KMS-11 (cell line): ENCODE measurements around the gene NR3C1.

Experiments
- H2AFZ ChIP-seq: fragments of 200-600 bp; sonication (generic); 2 replicates; pipeline ENCODE4 v1.6.1; 2016; ENCODE audit warnings: antibody characterized with exemption, mixed run types, low read depth
- H3K27ac ChIP-seq: fragments of 200-600 bp; sonication (generic); 2 replicates; pipeline ENCODE4 v1.6.1; 2016; ENCODE audit warnings: mild to moderate bottlenecking, mixed run types
- H3K27me3 ChIP-seq: fragments of 200-600 bp; sonication (generic); 2 replicates; pipeline ENCODE4 v1.6.1; 2017; ENCODE audit warnings: mild to moderate bottlenecking, low read depth, mixed run types, moderate library complexity; ENCODE audit not compliant: insufficient read depth
- H3K36me3 ChIP-seq: fragments of 200-600 bp; sonication (generic); 2 replicates; pipeline ENCODE4 v1.6.1; 2017; ENCODE audit warnings: mild to moderate bottlenecking, mixed run types; ENCODE audit not compliant: insufficient read depth
- H3K4me1 ChIP-seq: fragments of 200-600 bp; sonication (generic); 2 replicates; pipeline ENCODE4 v1.6.1; 2016; ENCODE audit warnings: mild to moderate bottlenecking, low read depth, mixed run types; ENCODE audit not compliant: poor library complexity, severe bottlenecking
- H3K4me2 ChIP-seq: fragments of 200-600 bp; sonication (generic); 2 replicates; pipeline ENCODE4 v1.7.0; 2016; ENCODE audit warnings: mild to moderate bottlenecking, mixed run types
- H3K4me3 ChIP-seq: fragments of 200-600 bp; sonication (generic); IDR thresholded peaks from 2 replicates; pipeline ENCODE4 v1.6.1; 2017; ENCODE audit warnings: low read depth, low read length, mixed read lengths; ENCODE audit not compliant: insufficient read depth
- H3K79me2 ChIP-seq: fragments of 200-600 bp; sonication (generic); 2 replicates; pipeline ENCODE4 v1.6.1; 2016; ENCODE audit warnings: low read depth, mixed run types; ENCODE audit not compliant: insufficient read depth
- H3K9ac ChIP-seq: fragments of 200-600 bp; sonication (generic); 2 replicates; pipeline ENCODE4 v1.6.1; 2016; ENCODE audit warnings: mild to moderate bottlenecking, mixed run types
- H4K20me1 ChIP-seq: fragments of 200-600 bp; sonication (generic); 2 replicates; pipeline ENCODE4 v1.6.1; 2016; ENCODE audit warnings: mild to moderate bottlenecking, mixed run types; ENCODE audit not compliant: insufficient read depth
- TF ChIP-seq, protein P1 (sequence below): fragments of 200-600 bp; sonication (generic); conservative IDR thresholded peaks from 2 replicates; pipeline ENCODE4 v1.6.1; 2017; ENCODE audit warnings: low read depth, mild to moderate bottlenecking, antibody characterized with exemption, low read length, moderate library complexity, mixed read lengths

Gene NR3C1

GRCh38 chr5:143261748-143262392 is 141.6 kb downstream of the NR3C1 start:
- Histone ChIP-seq H3K79me2 (no peaks in the 10 kb centered on the region), H3K36me3 (no peaks in the 10 kb centered on the region), H3K4me3 (no peak overlapping the region), H4K20me1 (no peaks in the 10 kb centered on the region), H2AFZ (no peak overlapping the region), H3K27me3 (no peaks in the 10 kb centered on the region), H3K27ac (no peak overlapping the region), H3K4me2 (no peak overlapping the region), H3K9ac (no peak overlapping the region), H3K4me1 (peaks cover 29% of the 10 kb centered on the region)
- TF ChIP-seq, protein P1, sequence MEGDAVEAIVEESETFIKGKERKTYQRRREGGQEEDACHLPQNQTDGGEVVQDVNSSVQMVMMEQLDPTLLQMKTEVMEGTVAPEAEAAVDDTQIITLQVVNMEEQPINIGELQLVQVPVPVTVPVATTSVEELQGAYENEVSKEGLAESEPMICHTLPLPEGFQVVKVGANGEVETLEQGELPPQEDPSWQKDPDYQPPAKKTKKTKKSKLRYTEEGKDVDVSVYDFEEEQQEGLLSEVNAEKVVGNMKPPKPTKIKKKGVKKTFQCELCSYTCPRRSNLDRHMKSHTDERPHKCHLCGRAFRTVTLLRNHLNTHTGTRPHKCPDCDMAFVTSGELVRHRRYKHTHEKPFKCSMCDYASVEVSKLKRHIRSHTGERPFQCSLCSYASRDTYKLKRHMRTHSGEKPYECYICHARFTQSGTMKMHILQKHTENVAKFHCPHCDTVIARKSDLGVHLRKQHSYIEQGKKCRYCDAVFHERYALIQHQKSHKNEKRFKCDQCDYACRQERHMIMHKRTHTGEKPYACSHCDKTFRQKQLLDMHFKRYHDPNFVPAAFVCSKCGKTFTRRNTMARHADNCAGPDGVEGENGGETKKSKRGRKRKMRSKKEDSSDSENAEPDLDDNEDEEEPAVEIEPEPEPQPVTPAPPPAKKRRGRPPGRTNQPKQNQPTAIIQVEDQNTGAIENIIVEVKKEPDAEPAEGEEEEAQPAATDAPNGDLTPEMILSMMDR, result no peak

DNA sequence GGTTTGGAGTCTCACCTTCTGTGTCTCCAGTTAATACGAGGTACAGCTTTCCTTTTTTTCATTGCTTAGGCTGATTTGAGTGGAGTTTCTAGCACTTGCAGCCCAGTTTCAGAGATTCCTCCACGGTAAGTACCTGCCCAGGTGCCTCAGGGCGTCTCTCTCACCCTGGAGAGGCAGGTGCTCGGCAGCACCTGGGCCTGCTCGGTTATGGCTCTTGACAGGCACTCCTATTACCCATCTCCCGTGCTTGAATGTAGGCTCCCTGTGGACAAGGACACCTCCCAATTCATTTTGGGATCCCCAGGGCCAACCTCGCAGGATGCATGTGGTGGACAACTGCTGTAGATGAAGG is 144.3 kb downstream of the NR3C1 start:
- Histone ChIP-seq H4K20me1 (no peaks in the 10 kb centered on the region), H3K36me3 (no peaks in the 10 kb centered on the region), H3K9ac (no peak overlapping the region), H3K4me3 (no peak overlapping the region), H2AFZ (no peak overlapping the region), H3K27me3 (no peaks in the 10 kb centered on the region), H3K79me2 (no peaks in the 10 kb centered on the region), H3K4me2 (no peak overlapping the region), H3K4me1 (peaks cover 21% of the 10 kb centered on the region), H3K27ac (no peak overlapping the region)
- TF ChIP-seq, protein P1, result no peak

DNA sequence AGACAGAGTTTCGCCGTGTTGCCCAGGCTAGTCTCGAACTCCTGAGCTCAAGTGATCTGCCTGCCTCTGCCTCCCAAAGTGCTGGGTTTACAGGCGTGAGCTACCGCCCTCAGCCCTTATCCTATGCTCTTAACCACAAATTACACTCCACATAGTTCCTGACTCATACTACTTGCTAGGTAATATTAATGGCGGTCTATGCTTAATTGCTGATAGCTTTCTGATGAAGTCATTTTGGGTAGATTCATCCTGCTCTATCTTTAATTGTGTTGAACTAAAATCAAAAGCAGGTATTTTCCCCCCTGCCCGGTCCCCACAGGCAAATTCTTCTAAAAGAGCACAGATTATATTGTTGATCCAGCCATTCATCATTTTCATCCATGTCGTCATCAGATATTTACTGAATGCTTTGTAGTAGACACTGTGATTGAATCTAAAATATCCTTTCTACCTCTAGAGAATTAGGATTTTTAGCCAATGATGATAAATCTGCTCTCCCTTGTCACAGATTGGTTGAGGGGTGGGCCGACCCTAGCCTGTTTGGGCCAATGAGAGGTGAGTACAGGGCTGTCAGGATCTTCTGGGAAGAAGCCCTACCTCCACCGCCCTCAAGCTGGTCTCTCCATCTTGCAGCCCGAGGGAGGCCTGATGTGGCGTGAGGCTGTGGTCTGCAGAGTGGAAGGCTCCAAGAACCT is 144.8 kb downstream of the NR3C1 start:
- Histone ChIP-seq H3K27ac (no peak overlapping the region), H4K20me1 (no peaks in the 10 kb centered on the region), H3K27me3 (no peaks in the 10 kb centered on the region), H3K79me2 (no peaks in the 10 kb centered on the region), H3K9ac (no peak overlapping the region), H3K4me2 (no peak overlapping the region), H3K4me1 (peaks cover 16% of the 10 kb centered on the region), H3K36me3 (no peaks in the 10 kb centered on the region), H2AFZ (no peak overlapping the region), H3K4me3 (no peak overlapping the region)
- TF ChIP-seq, protein P1, result no peak

DNA sequence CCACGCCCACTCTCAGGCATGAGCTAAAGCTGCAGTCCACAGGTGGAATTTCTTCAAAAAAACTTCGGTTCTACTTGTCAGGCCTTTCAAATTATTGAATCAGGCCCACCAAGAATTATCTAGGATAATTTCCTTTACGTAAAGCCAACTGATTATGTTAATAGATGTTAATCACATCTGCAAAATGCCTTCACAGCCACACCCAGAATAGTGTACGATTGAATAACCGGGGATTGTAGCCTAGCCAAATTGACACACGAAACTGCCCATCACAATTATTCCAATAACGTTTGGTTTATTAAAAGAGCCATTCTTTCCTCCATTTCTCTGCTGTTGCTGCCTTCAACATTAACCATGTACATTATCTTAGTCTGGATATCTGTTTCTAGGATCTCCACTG is 148.7 kb downstream of the NR3C1 start:
- no peaks in the 10 kb centered on the region for H4K20me1 ChIP-seq
- H3K4me3 ChIP-seq, result no peak overlapping the region
- no peaks in the 10 kb centered on the region for H3K27me3 ChIP-seq
- peaks cover 11% of the 10 kb centered on the region for H3K4me1 ChIP-seq
- no peak overlapping the region for H3K27ac ChIP-seq
- TF ChIP-seq, protein P1, result no peak
- no peaks in the 10 kb centered on the region for H3K79me2 ChIP-seq
- no peak overlapping the region for H3K4me2 ChIP-seq
- no peak overlapping the region for H3K9ac ChIP-seq
- H3K36me3 ChIP-seq, result no peaks in the 10 kb centered on the region
- H2AFZ ChIP-seq, result no peak overlapping the region
